ENCODE results near the gene PRKCQ.

Gene PRKCQ

DNA sequence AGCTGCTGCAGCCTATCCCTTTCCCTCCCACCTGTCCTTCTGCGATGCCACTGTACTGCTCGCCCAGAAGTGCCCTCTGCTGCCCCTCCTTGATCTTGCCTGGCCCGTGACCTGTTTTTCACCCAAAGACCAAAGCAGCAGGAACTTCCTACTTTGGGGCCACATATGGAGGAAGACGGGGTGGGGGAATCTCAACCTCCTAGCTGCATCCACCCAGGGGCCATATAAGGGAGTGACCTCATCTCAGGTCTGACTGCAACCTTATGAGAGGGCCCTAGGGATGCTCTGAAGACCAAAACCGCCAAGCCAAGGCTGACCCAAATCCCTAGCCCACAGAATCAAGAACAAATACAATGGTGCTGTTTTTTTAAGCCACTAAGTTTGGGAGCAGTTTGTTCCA is 15.7 kb downstream of the PRKCQ start:
- no peak for DNase-seq

DNA sequence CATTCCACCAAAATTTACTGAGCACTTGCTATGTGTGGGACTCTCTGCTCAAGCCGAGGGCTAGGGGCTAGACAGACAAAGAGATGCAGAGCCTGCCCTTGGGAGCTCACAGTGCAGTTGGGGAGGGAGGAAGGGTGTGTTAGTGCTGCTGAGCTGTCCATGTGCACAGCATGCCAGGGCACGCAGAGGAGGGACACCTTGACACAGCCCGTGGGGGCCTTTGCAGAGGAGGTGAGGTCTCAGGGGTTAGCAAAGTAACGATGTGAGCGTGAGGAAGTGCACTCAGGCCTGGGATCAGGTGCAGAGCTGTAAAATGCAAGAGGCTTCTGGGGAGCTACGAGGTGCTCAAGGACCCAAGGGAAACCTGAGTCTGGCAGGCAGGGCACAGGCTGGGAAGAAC is 16.3 kb downstream of the PRKCQ start:
- no peak for DNase-seq

DNA sequence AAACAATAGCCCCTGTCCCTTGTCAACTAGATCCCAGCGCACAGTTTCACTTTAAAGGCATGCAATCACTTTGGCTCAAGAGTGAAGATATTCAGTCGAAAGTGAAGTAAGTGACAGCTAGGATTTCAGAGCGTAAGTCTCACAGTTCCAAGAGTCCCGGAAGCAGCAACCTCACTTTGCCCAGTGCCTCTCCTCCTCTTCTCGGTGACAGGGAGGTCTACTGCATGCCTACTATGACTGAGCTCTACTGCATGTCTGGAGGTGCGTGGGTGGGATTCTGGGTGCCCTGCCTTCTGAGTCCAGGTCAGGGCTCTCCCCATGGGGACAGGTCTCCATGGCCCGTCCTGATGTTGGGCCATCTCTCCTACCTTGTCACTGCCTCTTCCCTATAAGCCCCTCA is 17.0 kb downstream of the PRKCQ start:
- no peak for DNase-seq

DNA sequence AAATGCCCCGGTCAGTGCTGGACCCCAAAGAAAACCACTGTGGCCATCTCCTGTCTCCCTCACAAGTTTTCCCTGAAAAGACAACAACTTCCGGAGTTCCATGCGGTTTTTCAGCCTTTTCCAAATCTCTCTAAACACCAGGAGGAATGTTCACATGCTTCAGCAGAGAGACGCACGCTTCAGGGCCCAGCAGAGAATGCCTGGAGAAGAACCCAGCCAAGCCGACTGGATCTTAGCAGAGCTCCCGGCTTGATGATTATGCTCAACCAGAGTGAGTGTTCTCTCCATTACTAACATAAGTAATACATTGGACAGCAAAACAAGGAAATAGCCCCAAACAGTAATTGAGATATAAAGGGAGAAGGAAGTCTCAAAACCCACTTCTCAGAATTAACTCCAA is 17.9 kb downstream of the PRKCQ start:
- DNase-seq: no peak

DNA sequence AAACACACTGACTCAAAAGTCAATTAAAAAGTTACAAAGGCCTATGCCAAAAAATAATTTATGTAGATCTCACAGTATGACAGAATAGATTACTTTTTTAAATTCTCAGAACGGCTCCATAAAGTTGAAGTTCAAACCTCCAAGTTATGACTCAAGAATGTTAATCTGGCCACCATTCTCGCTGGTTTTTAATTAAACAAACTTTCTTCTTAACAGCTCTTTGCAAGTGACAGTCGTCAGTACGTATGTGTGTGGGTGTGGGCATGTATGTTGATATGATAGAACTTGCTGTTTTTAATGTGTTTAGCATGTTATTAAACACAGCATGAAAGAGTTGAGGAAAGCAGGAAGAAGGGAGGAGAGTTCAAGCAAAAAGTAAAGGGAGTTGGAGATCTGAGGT is 18.5 kb downstream of the PRKCQ start:
- DNase-seq: no peak

DNA sequence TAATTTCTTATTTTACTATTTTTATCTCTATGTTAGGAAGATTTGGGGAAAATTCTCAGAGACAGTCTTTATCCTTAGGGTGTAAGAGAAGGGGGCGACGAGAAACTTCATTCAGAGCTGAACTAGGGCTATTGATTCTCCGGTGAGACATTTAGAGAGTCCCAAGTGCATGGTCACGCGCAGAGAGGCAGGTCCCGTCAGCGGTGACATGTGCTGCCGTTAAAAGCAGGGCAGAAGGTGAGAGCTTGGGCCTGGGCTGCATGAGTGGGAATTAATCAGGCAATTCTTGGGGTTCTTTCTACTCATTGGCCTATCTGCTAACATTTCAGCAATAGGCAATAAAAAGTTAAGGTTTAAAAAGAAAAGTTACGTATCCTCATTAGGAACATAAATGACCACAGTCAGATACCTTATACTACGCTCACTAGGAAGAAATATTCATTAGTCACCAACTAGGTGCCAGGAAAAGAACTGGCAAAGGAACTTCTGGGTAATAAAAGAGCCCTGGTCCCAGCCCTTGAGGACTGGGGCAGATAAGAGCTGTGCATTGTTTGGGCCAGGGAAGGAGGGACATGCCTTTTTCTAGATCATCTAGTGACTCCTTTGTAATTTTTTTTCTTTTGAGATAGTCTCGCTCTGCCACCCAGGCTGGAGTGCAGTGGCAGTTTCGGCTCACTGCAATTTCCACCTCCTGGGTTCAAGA is 21.2 kb downstream of the PRKCQ start:
- DNase-seq: no peak

DNA sequence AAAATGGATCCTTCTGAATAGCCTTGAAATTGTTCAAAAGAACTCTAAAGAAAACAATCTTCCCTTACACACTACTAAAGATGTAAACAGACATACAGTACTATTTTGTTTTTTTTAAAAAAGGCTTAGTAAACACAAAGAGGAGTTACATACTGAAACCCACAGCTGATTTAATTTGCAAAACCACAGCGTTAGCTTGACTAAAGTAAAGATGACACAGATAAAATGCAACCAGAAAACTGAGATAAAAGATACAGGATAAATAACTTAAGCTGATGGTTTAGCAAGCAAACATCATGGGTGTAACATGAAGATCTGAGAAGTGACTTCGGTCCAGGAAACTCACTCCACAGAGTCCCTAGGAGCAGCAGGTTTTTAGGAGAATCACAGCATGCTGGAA is 21.8 kb downstream of the PRKCQ start:
- no peak for DNase-seq

DNA sequence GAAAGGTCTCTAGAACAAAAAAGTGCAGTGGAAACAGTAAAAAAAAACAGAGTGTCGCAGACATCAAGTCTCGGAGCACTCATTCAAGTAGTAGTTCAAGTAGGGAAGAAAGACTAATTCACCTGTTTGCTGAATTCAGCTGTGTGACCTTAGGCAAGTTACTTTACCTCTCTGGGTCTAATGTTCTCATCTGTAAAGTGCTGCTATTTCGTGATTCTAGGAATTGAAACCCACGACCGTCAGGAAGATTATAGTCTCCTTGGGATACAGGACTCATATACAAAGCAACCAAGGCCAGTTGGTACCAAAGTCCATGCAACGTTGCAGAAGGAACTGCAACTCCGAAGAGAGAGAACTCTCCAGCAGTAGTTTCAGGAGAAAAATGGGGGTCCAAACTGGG is 26.1 kb downstream of the PRKCQ start:
- DNase-seq: no peak

DNA sequence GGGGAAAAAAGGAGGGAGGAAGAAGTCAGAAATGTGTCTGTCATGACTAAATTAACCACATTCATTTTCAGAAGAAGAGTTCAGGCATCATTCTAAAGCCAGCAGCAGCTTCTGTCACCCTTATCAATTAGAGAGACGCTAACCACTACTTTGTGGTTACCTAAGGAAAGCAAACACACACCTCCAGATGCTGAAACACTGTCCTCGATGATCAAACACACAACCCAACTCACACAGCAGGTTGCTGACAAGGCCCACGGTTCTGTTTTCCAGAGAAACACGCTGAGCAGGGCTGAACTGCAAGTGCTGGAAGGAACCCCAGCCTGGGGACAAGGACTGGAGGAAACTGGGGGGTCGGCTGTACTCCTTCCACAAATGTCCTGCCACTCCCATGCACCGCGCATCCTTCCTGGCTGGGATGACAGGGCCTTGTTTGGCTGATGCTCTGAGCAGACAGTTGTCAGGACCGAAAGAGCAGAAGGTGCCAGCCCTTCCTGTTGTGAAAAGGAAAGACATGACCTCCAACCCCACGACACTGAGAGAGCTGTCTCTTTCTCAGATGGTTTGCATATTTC is 36.6 kb downstream of the PRKCQ start:
- no peak for DNase-seq

DNA sequence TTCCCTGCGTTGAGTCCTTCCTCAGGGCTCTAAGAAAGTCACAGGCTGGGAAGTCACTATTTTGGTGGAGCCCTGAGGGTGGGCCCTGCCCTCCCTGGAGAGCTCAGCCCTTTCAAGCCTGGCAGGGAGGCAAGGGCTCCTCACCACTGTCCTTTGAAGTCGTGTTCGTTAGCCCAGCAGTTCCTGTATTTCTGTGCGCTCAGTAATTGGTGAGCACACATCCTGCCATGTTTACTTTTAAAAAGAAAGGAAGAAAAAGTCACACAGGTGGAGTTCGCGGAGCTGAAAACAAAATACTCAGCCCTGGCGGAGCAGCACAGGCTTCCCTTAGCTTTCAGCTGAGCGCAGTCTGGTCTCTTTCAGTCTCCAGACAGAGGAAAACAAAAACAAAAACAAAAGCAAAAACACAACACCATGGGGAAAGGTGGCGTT is 37.1 kb downstream of the PRKCQ start:
- DNase-seq: no peak

DNA sequence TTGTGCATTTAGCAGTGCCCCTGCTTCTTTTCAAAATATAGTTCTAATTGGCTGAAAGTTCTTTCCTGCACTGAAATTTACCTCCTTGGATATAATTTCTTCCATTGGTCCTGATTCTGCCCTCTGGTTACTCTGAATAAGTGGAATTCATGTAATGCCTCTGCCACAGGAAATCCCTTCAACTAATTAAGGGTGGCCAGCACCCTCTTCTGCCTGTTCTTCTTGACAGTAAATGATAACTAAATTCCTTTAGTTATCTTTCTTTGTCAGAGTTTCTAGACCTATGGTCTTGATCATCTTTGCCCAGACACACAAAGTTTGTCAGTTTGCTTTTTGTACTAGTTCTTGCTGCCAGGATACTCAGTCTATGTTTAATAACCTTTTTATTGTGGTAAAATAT is 40.2 kb downstream of the PRKCQ start:
- no peak for DNase-seq

DNA sequence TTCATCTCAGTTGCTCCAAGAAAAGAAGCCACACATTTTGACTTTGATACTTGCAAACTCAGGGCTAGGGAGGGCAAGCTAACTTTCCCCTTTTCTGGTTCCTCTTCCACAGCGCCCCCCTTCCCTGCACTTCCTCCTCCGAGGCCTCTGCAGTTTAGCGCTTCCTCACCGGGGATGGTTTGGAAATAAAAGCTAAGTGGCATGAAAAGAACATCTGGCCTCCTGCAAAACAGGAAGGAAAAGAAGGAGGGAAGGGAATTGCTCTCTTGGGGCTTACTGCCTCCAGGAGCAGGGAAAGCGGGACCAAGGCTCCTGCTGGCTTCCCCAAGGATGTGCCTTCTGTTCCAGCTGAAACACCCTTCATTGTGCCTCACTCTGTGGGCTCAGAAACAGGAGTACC is 42.3 kb downstream of the PRKCQ start:
- DNase-seq: no peak

DNA sequence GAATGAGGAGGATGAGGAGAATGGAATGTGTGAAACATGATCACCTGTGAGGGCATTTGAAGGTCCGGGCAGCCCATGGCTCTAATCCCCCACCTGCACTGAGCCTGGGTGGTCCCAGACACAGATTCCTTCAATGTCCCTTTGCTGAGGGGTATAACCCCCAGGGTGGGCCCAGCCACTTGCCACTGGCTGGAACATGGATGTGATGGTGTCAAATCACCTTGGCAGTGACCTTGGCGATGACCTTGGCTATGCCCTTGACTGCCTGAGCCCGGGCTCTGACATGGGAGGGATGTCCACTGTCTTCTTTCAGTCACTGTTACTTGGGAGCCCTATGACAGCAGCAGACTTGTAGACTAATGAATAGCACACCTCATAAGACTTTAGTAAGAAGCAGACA is 44.0 kb downstream of the PRKCQ start:
- no peak for DNase-seq

DNA sequence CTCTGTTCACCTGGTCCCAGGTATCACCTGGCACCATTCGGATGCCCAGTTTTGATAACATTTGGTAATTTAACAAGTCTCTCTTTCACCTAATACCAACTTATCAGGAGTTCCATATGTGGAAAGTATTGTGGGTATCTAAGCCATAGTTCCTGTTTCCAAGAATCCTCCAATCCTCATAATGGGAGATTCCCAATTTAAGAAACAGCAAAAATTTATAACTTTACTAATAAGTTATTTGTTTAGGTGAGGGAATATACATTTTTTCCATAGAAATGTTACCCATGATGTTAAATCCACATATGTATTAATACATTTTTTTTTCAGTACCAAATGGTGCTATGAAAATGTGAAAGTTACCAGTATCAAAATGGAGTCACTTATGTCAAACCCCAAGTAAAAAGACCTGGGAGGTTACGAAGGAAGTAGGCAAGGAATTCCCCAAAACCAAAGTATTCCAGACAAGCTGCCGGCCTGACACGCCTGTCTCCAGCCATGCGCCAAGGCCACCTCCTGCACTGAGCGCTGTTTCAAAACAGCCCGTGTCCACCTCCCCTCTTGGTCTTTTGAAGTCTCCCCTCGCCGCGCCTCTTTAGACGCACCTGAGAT is 44.8 kb downstream of the PRKCQ start:
- no peak for DNase-seq

DNA sequence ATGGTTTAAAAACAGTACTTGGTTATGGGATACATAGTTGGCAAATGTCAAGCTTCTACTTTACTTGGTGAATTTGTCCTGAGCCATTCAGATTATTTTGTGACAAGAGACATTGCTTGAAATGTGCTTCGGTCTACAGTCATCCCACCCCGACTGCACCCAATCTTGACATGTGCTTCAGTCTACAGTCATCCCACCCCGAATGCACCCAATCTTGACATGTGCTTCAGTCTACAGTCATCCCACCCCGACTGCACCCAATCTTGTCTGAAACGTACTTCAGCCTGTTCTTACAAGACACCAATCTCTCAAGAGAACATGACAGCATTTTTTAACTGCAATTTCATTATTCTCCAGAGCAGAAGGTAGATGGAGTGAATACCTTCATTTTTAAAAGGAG is 47.8 kb downstream of the PRKCQ start:
- DNase-seq: no peak

DNA sequence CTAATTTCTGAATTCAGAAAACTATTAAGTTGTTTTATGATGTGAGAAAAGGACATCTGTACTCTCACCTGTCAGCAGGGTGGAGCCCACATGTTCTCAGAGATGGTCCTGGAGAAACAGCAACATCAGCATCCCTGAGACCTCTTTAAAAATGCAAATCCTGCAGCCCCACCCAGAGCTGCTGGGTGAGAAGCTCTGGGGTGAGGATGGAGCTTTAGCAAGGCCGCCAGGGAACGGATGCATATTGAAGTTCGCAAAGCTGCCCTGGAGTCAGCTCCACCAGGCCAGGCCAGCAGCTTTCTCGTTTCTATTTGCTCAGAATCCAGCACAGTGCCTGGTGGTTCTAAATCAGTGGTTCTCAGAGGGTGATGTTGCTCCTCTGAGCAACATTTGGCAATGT is 49.1 kb downstream of the PRKCQ start:
- DNase-seq: no peak

DNA sequence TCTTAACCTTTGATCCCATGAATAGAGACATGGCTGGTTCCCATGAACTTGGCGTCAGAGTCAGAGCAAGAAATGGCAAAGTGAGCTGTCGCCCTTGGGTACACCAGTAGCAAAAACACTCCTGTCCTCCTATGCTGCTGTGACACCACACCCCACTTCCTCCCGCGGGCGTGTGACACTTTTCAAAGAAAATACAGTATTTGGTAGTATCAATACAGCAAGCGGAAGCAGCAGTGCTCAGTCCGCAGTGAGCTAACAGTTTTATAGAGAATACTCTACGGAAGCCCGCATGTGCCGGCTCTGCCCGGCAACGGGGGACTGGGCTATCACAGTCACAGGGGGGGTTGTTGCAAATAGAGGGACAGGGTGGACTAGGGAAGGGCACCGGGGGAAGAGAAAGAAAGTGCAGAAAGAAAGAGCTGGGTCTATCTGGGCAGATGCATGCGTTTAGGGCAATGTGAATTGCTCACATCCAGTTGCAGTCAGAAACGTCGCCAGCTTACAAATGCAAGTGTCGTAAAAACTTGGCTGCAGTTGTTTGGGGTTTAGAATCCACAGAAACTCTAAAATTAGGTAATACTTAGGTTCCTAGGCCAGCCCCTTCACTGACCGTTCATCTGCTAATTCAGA is 49.8 kb downstream of the PRKCQ start:
- no peak for DNase-seq

DNA sequence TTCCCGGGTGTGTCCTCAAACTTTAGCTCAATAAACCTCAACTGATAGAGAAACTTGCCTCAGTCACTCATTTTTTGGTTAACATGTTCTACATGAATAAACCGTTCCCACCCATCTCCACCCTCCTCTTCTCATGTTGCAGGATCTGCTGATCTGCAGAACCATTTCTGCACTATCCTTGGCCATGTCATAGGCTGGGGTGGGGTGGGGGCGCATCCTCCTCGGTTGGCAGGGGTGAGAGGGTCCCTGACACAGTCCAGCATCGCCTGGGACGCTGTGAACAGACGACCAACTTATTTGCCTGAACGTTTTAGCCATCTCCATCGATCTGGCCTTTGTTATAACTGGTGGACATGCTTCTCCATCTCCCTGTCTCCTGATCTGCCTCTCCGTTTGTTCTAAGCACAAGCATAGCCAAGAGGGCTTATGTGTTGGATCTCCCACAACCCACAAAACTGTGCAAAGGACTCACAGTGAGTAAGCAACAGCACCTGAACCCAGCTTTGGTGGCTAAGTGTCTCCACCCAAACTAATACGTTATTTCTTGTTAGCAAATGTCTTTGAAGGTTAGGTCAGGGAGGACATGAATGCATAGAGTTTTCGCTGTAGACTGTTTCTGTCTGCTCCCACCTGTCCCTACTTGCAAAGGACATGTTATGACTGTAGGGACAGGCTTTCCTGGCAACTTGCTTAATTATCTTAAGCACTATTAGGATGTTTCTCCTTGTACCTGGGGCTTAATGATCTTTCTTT is 51.7 kb downstream of the PRKCQ start:
- DNase-seq: no peak

DNA sequence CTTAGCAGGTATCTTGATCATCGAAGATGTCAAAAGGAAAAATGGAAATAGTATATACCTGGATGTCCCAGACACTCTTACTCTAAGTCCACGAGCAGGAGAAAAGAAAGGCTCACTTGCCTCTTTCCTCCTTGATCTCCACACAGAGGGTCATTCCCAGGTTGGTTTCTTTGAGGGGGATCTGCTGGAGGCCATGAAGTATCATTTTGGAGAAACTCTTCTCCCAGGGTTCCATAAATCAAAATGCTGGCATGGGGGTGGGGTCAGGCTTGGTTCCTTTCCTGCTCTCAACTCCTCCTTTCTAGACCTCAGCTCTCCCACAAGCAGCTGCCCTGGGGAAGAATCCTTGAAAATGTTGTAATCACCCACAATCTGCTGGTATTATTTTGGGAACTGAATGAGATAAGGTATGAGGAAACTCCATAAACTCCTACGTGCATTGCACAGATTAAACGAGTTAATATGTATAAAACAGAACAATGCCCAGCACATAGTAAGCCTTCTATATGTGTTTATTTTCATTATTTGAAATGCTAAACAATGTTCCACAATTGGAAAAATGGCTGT is 54.4 kb downstream of the PRKCQ start:
- no peak for DNase-seq

DNA sequence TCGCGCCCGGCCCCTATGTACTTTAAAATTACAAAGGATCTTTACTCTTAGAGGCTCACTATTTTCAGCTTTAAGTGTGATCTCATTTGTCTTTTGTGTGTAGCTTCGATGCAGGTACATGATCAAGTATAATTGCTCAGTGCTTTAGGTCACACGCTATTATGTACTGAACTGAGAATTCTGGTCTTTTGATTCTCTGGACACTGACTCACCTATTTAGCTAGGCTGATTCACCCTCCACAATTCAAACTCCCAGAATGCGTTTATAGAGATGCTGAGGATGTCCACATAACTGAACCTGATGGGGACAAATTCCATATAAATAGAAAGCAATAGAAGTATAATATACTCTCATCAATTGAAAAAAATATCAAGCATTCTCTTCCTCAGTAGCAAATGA is 57.8 kb downstream of the PRKCQ start:
- no peak for DNase-seq

DNA sequence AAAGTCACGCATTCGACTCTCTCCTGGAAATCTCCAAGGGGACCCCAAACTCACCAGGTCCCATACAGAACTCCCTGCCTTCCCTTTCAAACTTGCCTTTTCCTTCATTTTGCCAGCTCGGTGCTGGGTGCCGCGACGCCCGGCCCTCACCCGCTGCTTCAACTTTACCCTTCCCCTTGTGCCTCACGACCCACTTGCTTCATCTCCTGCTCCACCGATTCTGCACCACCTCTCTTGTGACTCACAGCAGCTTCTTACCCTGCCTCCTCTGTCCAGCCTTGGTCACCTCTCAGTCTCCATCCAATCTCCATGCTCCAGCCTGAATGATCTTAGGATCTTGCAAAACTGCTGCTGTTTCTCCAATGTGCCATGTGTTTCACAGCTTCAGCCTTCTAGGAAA is 59.9 kb downstream of the PRKCQ start:
- DNase-seq: no peak

DNA sequence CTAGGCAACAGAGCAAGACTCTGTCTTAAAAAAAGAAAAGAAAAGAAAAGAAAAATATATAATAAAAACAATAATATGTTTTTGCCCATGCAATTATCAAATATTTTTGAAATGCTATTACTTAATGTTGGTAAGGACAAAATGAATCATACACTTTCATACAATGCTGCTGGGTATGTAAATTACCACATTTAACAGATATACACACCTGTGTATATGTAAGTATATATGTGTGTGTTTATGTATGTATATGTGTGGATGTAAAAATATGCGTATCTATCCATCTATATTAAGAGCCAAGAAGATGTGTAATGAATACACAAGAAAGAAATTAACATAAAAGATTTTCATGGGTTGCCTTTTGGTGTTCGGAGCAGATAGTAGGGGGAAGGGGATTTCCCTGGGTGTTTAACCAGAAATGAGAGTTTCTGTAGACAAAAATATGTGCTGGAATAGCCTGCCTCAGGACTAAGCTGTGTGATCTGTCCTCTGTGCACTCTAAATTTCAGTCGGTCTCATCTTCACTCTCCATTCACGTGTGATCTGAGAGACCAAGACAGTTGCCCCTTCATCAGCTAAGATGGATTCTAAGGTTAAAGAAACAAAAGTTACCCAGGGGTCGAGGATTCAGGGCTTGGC is 61.2 kb downstream of the PRKCQ start:
- no peak for DNase-seq

DNA sequence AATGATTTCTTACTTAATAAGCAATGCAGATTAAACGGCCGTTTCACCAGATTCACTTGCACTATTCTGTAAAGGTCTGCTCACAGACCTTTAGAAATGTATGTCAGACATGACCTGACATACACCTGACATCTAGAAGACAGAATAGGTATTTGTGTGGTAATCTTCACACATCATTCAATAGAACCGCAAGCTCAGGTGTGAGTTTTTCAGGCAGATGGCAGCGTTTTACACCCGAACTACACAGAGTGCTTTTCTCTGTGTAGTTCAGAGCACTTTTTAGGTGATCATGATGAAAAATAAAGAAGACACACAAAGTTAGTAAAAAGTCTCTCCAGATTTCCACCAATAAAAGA is 63.2 kb downstream of the PRKCQ start:
- DNase-seq: no peak
